PFSK-1 (cell line): ENCODE results near the gene WDR74.

Experiments
- FOXP2 ChIP-seq: optimal IDR thresholded peaks from 2 replicates; pipeline ENCODE3; 2011; ENCODE audit warnings: borderline replicate concordance, control low read depth, inconsistent platforms; ENCODE audit not compliant: insufficient read depth; ENCODE audit errors: extremely low read length, extremely low read depth
- POLR2AphosphoS5 ChIP-seq: IDR thresholded peaks from 2 replicates; pipeline ENCODE4 v1.6.1; 2012; ENCODE audit warnings: low read depth, mild to moderate bottlenecking, control low read depth, low read length, moderate library complexity
- SIN3A ChIP-seq: IDR thresholded peaks from 2 replicates; pipeline ENCODE4 v1.6.1; 2012; ENCODE audit warnings: mild to moderate bottlenecking, low read length, moderate library complexity, borderline replicate concordance; ENCODE audit not compliant: insufficient read depth
- TAF1 ChIP-seq: IDR thresholded peaks from 2 replicates; pipeline ENCODE4 v1.6.1; 2012; ENCODE audit warnings: low read length, control low read depth, borderline replicate concordance; ENCODE audit not compliant: insufficient read depth
- TF ChIP-seq, protein P1 (sequence below), 2 experiments: IDR thresholded peaks; 2 replicates each; pipeline versions ENCODE4 v1.6.1 to v1.8.0; 2011 to 2012; ENCODE audit warnings: low read depth in 2 of 2, low read length in 2 of 2, control low read depth in 1 of 2, inconsistent platforms in 1 of 2, mild to moderate bottlenecking in 1 of 2, moderate library complexity in 1 of 2; ENCODE audit not compliant: insufficient read depth in 1 of 2

Gene WDR74

DNA sequence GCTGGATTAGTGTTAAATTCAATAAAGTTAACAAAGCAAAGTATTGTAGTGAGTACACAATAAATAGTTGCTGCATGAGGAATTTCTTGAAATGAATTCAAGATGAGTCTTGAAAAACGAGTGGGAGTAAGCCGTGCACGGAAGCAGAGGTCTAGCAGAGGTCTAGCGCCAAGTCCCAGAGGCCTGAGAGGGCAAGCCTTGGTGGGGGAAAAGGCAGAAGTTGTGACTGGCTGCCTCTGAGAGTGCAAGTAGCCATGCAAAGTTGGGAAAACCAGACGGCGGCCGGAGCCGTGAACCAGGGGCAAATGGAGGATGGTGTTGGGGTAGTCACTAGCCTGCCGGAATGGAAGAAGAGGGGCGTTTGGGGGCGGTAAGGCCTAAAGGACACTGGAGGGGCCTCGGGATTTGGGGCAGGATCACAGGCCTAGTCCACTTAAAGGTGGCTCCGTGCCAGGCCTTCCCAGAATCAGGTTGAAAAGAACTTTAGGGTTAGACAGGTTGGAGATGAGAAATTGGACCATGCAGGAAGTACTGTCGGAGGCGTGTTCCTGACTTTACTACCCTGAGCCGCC, 40.9 kb upstream of the WDR74 start:
- TF ChIP-seq FOXP2 (no peak), SIN3A (no peak), TAF1 (no peak), POLR2AphosphoS5 (no peak)
- TF ChIP-seq, protein P1, sequence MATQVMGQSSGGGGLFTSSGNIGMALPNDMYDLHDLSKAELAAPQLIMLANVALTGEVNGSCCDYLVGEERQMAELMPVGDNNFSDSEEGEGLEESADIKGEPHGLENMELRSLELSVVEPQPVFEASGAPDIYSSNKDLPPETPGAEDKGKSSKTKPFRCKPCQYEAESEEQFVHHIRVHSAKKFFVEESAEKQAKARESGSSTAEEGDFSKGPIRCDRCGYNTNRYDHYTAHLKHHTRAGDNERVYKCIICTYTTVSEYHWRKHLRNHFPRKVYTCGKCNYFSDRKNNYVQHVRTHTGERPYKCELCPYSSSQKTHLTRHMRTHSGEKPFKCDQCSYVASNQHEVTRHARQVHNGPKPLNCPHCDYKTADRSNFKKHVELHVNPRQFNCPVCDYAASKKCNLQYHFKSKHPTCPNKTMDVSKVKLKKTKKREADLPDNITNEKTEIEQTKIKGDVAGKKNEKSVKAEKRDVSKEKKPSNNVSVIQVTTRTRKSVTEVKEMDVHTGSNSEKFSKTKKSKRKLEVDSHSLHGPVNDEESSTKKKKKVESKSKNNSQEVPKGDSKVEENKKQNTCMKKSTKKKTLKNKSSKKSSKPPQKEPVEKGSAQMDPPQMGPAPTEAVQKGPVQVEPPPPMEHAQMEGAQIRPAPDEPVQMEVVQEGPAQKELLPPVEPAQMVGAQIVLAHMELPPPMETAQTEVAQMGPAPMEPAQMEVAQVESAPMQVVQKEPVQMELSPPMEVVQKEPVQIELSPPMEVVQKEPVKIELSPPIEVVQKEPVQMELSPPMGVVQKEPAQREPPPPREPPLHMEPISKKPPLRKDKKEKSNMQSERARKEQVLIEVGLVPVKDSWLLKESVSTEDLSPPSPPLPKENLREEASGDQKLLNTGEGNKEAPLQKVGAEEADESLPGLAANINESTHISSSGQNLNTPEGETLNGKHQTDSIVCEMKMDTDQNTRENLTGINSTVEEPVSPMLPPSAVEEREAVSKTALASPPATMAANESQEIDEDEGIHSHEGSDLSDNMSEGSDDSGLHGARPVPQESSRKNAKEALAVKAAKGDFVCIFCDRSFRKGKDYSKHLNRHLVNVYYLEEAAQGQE (IDR thresholded peaks at IDR 0.05; ENCODE audit: insufficient read depth in 1 of 2, low read depth in 2 of 2, low read length in 2 of 2), result no peak

DNA sequence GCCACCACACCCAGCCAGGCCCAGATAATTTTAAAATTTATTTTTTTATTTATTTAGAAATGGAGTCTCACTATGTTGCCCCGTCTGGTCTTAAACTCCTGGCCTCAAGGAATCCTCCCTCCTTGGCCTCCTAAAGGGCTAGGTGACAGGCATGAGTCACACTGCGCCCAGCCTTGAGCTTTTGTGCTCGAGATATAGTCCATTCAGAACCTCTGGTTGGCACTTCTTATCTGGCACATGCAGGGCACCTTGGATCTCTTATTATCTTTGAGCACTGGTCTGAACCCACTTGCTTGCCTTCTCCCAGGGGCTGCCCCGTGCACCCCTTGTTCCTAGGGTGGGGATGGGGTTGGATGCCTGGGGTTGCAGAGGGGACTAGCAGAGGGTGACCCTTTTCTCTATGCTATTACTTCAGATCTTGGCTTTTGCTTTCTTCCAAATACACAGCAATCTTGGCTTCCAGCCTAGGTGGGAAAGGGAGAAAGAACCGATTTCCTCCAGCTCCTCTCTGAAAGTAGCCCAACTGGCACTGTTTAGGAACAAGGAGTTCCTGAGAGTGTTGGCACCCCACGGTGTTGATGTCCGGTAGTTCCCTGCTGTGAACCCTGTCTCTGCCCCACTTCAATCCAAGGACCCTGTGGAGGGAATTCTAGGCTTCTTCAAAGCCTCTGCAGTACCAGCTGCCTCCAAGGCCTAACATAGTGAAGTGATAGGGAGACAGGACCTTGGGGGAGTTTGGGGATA, 40.0 kb upstream of the WDR74 start:
- no peak for TF ChIP-seq POLR2AphosphoS5
- no peak for TF ChIP-seq TAF1
- TF ChIP-seq, protein P1 (IDR thresholded peaks at IDR 0.05; ENCODE audit: insufficient read depth in 1 of 2, low read depth in 2 of 2, low read length in 2 of 2), result no peak
- no peak for TF ChIP-seq SIN3A
- TF ChIP-seq FOXP2, result no peak

DNA sequence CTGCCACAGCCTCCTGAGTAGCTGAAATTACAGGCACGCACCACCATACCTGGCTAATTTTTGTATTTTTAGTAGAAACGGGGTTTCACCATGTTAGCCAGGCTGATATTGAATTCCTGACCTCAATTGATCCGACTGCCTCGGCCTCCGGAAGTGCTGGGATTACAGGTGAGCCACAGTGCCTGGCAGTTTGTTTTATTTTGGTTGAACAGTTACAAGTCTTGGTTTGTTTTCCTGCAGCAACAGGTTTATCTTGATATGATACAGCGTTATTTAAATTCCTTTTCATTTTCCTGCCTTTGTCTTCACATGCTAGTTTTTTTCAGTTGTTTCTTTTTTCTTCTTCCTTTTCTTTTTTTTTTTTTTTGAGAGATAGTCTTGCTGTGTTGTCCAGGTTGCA, 37.3 kb upstream of the WDR74 start:
- no peak for TF ChIP-seq FOXP2
- no peak for TF ChIP-seq TAF1
- no peak for TF ChIP-seq POLR2AphosphoS5
- TF ChIP-seq, protein P1 (IDR thresholded peaks at IDR 0.05; ENCODE audit: insufficient read depth in 1 of 2, low read depth in 2 of 2, low read length in 2 of 2), result no peak
- no peak for TF ChIP-seq SIN3A

DNA sequence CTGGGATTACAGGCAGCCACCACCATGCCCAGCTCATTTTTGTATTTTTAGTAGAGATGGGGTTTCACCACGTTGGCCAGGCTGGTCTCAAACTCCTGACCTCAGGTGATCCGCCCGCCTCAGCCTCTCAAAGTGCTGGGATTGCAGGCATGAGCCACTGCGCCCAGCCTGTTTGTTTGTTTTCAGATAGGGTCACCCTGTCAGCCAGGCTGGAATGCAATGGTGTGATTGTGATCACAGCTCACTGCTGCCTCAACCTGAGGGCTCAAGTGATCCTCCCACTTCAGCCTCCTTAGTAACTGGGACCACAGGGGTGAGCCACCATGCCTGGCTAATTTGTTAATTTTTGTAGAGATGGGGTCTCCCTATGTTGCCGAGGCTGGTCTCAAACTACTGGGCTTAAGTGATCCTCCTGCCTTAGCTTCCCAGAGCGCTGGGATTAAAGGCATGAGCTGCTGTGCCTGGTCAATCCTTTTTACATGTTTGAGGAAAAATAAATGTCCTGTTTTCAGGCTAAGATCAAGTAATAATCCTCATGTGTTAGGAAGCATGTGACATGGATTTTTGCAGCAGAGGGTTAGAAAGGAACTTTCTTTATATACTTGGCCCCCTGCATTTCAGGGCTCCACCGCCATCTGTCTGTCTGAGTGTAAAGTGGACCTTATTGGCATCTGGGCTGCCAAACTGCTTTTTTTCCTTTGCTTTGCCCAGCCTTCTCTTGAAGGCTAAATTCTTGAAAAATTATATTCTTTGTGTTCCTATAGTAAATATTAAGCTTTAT, 36.5 kb upstream of the WDR74 start:
- TF ChIP-seq, protein P1 (IDR thresholded peaks at IDR 0.05; ENCODE audit: insufficient read depth in 1 of 2, low read depth in 2 of 2, low read length in 2 of 2), result no peak
- TF ChIP-seq FOXP2, result no peak
- TF ChIP-seq POLR2AphosphoS5, result no peak
- no peak for TF ChIP-seq SIN3A
- TF ChIP-seq TAF1, result no peak
